IPS-18a (cell line): ENCODE results near the gene RMND5A.
A peak's percentile ranks its signal among the peaks of the same experiment; 100 is the strongest.
"Not testable (repeated sequence)": the region's sequence is repeated elsewhere in the genome, so short reads cannot be mapped to it uniquely, and the experiment has no call there.

Experiments
- H3K27ac ChIP-seq: one replicate; pipeline ENCODE4 v1.5.1; 2013; ENCODE audit warnings: low read length
- H3K27me3 ChIP-seq: one replicate; pipeline ENCODE4 v1.6.1; 2013; ENCODE audit warnings: mild to moderate bottlenecking, low read length; ENCODE audit not compliant: control insufficient read depth, insufficient read depth
- H3K36me3 ChIP-seq: one replicate; pipeline ENCODE4 v1.6.1; 2013; ENCODE audit warnings: low read depth, low read length; ENCODE audit not compliant: control insufficient read depth
- H3K4me1 ChIP-seq: one replicate; pipeline ENCODE4 v1.6.1; 2013; ENCODE audit warnings: low read depth, low read length; ENCODE audit not compliant: control insufficient read depth
- H3K4me3 ChIP-seq: one replicate; pipeline ENCODE4 v1.5.1; 2013; ENCODE audit warnings: low read length
- H3K9ac ChIP-seq: one replicate; pipeline ENCODE4 v1.6.1; 2013; ENCODE audit warnings: mild to moderate bottlenecking, low read length, moderate library complexity
- H3K9me3 ChIP-seq: one replicate; pipeline ENCODE4 v1.6.1; 2013; ENCODE audit warnings: low read depth, low read length; ENCODE audit not compliant: control insufficient read depth

Gene RMND5A

GRCh38 chr2:86719637-86720539, at the start of gene RMND5A:
TSS of gene RMND5A (plus strand) at chr2:86720291. CDS start at chr2:86720668, 377 bp downstream.
- H3K27me3 ChIP-seq, H3K9me3 ChIP-seq, H3K27ac ChIP-seq, H3K4me1 ChIP-seq, H3K36me3 ChIP-seq: not testable (repeated sequence)
- Histone ChIP-seq H3K4me3 (peak within 1 kb of the TSS; percentile 66), H3K9ac (peak within 1 kb of the TSS; percentile 62)

- no peak overlapping the region for H3K9ac ChIP-seq
- no peak overlapping the region for H3K27ac ChIP-seq
- H3K27me3 ChIP-seq: no peaks in the 10 kb centered on the region
- no peaks in the 10 kb centered on the region for H3K9me3 ChIP-seq
- H3K4me3 ChIP-seq: no peak overlapping the region
- no peaks in the 10 kb centered on the region for H3K4me1 ChIP-seq
- no peaks in the 10 kb centered on the region for H3K36me3 ChIP-seq
Measured at GRCh38 chr2:86671337-86671981, 48.6 kb upstream of the RMND5A start.

GRCh38 chr2:86672027-86672545, 48.0 kb upstream of the RMND5A start:
- Histone ChIP-seq H3K9me3 (no peaks in the 10 kb centered on the region), H3K27ac (no peak overlapping the region), H3K4me3 (no peak overlapping the region), H3K9ac (no peak overlapping the region), H3K4me1 (no peaks in the 10 kb centered on the region), H3K36me3 (no peaks in the 10 kb centered on the region), H3K27me3 (no peaks in the 10 kb centered on the region)

- Histone ChIP-seq H3K27me3 (no peaks in the 10 kb centered on the region), H3K4me1 (no peaks in the 10 kb centered on the region), H3K4me3 (no peak overlapping the region), H3K9ac (no peak overlapping the region), H3K9me3 (no peaks in the 10 kb centered on the region), H3K36me3 (no peaks in the 10 kb centered on the region), H3K27ac (no peak overlapping the region)
Measured at GRCh38 chr2:86673011-86673410, 47.1 kb upstream of the RMND5A start.

- no peaks in the 10 kb centered on the region for H3K9me3 ChIP-seq
Measured at GRCh38 chr2:86673986-86674670, 46.0 kb upstream of the RMND5A start.

GRCh38 chr2:86675104-86675503, 45.0 kb upstream of the RMND5A start:
- Histone ChIP-seq H3K27ac (no peak overlapping the region), H3K9ac (no peak overlapping the region), H3K9me3 (no peaks in the 10 kb centered on the region)

More at GRCh38 chr2:86673986-86674670, 46.0 kb upstream of the RMND5A start:
- Histone ChIP-seq H3K4me1 (no peaks in the 10 kb centered on the region), H3K4me3 (no peak overlapping the region), H3K9ac (no peak overlapping the region), H3K27me3 (no peaks in the 10 kb centered on the region), H3K36me3 (no peaks in the 10 kb centered on the region), H3K27ac (no peak overlapping the region)

GRCh38 chr2:86675511-86676015, 44.5 kb upstream of the RMND5A start:
- no peaks in the 10 kb centered on the region for H3K9me3 ChIP-seq
- no peak overlapping the region for H3K27ac ChIP-seq
- H3K9ac ChIP-seq: no peak overlapping the region
- H3K27me3 ChIP-seq: no peaks in the 10 kb centered on the region
- H3K36me3 ChIP-seq: no peaks in the 10 kb centered on the region
- no peaks in the 10 kb centered on the region for H3K4me1 ChIP-seq
- no peak overlapping the region for H3K4me3 ChIP-seq

More at GRCh38 chr2:86675104-86675503, 45.0 kb upstream of the RMND5A start:
- Histone ChIP-seq H3K4me1 (no peaks in the 10 kb centered on the region), H3K4me3 (no peak overlapping the region), H3K36me3 (no peaks in the 10 kb centered on the region), H3K27me3 (no peaks in the 10 kb centered on the region)

- Histone ChIP-seq H3K27ac (no peak overlapping the region), H3K9me3 (no peaks in the 10 kb centered on the region), H3K36me3 (no peaks in the 10 kb centered on the region), H3K4me1 (no peaks in the 10 kb centered on the region), H3K27me3 (no peaks in the 10 kb centered on the region), H3K9ac (no peak overlapping the region), H3K4me3 (no peak overlapping the region)
Measured at GRCh38 chr2:86677816-86678215, 42.3 kb upstream of the RMND5A start.

GRCh38 chr2:86679036-86679435, 41.1 kb upstream of the RMND5A start:
- H3K27me3 ChIP-seq: no peaks in the 10 kb centered on the region
- no peaks in the 10 kb centered on the region for H3K9me3 ChIP-seq
- H3K9ac ChIP-seq: no peak overlapping the region
- H3K4me3 ChIP-seq: no peak overlapping the region
- no peaks in the 10 kb centered on the region for H3K36me3 ChIP-seq
- H3K27ac ChIP-seq: no peak overlapping the region
- H3K4me1 ChIP-seq: no peaks in the 10 kb centered on the region

GRCh38 chr2:86685351-86685750, 34.7 kb upstream of the RMND5A start:
- Histone ChIP-seq H3K4me1 (no peaks in the 10 kb centered on the region), H3K9ac (no peak overlapping the region), H3K27ac (no peak overlapping the region), H3K4me3 (no peak overlapping the region), H3K36me3 (no peaks in the 10 kb centered on the region), H3K9me3 (no peaks in the 10 kb centered on the region), H3K27me3 (no peaks in the 10 kb centered on the region)

GRCh38 chr2:86686460-86686859, 33.6 kb upstream of the RMND5A start:
- H3K9ac ChIP-seq: no peak overlapping the region
- no peak overlapping the region for H3K27ac ChIP-seq
- no peaks in the 10 kb centered on the region for H3K36me3 ChIP-seq
- no peaks in the 10 kb centered on the region for H3K27me3 ChIP-seq
- no peak overlapping the region for H3K4me3 ChIP-seq
- no peaks in the 10 kb centered on the region for H3K9me3 ChIP-seq
- no peaks in the 10 kb centered on the region for H3K4me1 ChIP-seq
